MG63 (cell line): ENCODE results near the gene TMEM89. TPM values are rescaled to one million over a fixed set of nuclear protein-coding genes. Genes with fewer than 3 reads are reported as not detected.

ENCODE experiments used
- DNase-seq: peaks from one replicate; pipeline ENCODE4 v3.0.0-alpha.2; 2020
- H3K27me3 ChIP-seq: fragments of 250-450 bp; sonication (Bioruptor Pico); 2 replicates; pipeline ENCODE4 v1.5.1; 2020; ENCODE audit warnings: mild to moderate bottlenecking, moderate library complexity
- H3K36me3 ChIP-seq: fragments of 250-450 bp; sonication (Bioruptor Pico); 2 replicates; pipeline ENCODE4 v1.5.1; 2020; ENCODE audit warnings: mild to moderate bottlenecking, moderate library complexity
- H3K4me3 ChIP-seq: fragments of 250-450 bp; sonication (Bioruptor Pico); 2 replicates; pipeline ENCODE4 v1.5.1; 2020; ENCODE audit warnings: mild to moderate bottlenecking, moderate library complexity
- H3K9me3 ChIP-seq: fragments of 250-450 bp; sonication (Bioruptor Pico); 2 replicates; pipeline ENCODE4 v1.5.1; 2020; ENCODE audit warnings: mild to moderate bottlenecking, moderate library complexity
- total RNA-seq: library from RNA; depleted of rRNA; stranded (reverse); fragments of >200 nt; shearing (Covaris generic); gene quantifications from 2 replicates; pipeline ENCODE4 v1.2.3, GENCODE V29; 2014; ENCODE audit warnings: low replicate concordance

TMEM89 gene
- total RNA-seq, 1 experiment from 2014 or later = not detected

GRCh38 chr3:48650723-48651122 is 29.2 kb upstream of the TMEM89 start:
- H3K9me3 ChIP-seq = no peaks in the 10 kb centered on the region
- no peak for DNase-seq
- H3K36me3 ChIP-seq = no peaks in the 10 kb centered on the region
- H3K27me3 ChIP-seq = no peaks in the 10 kb centered on the region
- no peak overlapping the region for H3K4me3 ChIP-seq

- Histone ChIP-seq H3K36me3 (no peaks in the 10 kb centered on the region), H3K9me3 (no peaks in the 10 kb centered on the region), H3K27me3 (no peaks in the 10 kb centered on the region), H3K4me3 (no peak overlapping the region)
- no peak for DNase-seq
Measured at GRCh38 chr3:48648188-48648850, 26.8 kb upstream of the TMEM89 start.

GRCh38 chr3:48647714-48648113 is 26.1 kb upstream of the TMEM89 start:
- no peaks in the 10 kb centered on the region for H3K27me3 ChIP-seq
- no peaks in the 10 kb centered on the region for H3K36me3 ChIP-seq
- H3K4me3 ChIP-seq = no peak overlapping the region
- no peaks in the 10 kb centered on the region for H3K9me3 ChIP-seq
- DNase-seq = no peak

- H3K36me3 ChIP-seq = no peaks in the 10 kb centered on the region
- no peak for DNase-seq
- no peak overlapping the region for H3K4me3 ChIP-seq
Measured at GRCh38 chr3:48644898-48645760, 23.6 kb upstream of the TMEM89 start.

GRCh38 chr3:48642605-48643004 is 21.0 kb upstream of the TMEM89 start:
- H3K4me3 ChIP-seq = no peak overlapping the region
- no peaks in the 10 kb centered on the region for H3K9me3 ChIP-seq
- no peaks in the 10 kb centered on the region for H3K36me3 ChIP-seq
- no peaks in the 10 kb centered on the region for H3K27me3 ChIP-seq
- DNase-seq = no peak

More at GRCh38 chr3:48644898-48645760, 23.6 kb upstream of the TMEM89 start:
- Histone ChIP-seq H3K27me3 (no peaks in the 10 kb centered on the region), H3K9me3 (no peaks in the 10 kb centered on the region)

- Histone ChIP-seq H3K9me3 (no peaks in the 10 kb centered on the region), H3K4me3 (no peak overlapping the region), H3K36me3 (no peaks in the 10 kb centered on the region), H3K27me3 (no peaks in the 10 kb centered on the region)
- DNase-seq = no peak
Measured at GRCh38 chr3:48641396-48641795, 19.8 kb upstream of the TMEM89 start.

GRCh38 chr3:48639944-48640606 is 18.5 kb upstream of the TMEM89 start:
- Histone ChIP-seq H3K9me3 (no peaks in the 10 kb centered on the region), H3K27me3 (no peaks in the 10 kb centered on the region), H3K36me3 (no peaks in the 10 kb centered on the region), H3K4me3 (no peak overlapping the region)
- DNase-seq = no peak

- no peaks in the 10 kb centered on the region for H3K9me3 ChIP-seq
- DNase-seq = no peak
Measured at GRCh38 chr3:48637305-48637704, 15.7 kb upstream of the TMEM89 start.

GRCh38 chr3:48636149-48636655 is 14.6 kb upstream of the TMEM89 start:
- peak overlapping the region; percentile 68 for H3K4me3 ChIP-seq
- no peaks in the 10 kb centered on the region for H3K36me3 ChIP-seq
- no peaks in the 10 kb centered on the region for H3K9me3 ChIP-seq
- no peak for DNase-seq
- no peaks in the 10 kb centered on the region for H3K27me3 ChIP-seq

More at GRCh38 chr3:48637305-48637704, 15.7 kb upstream of the TMEM89 start:
- Histone ChIP-seq H3K36me3 (no peaks in the 10 kb centered on the region), H3K27me3 (no peaks in the 10 kb centered on the region), H3K4me3 (no peak overlapping the region)

- Histone ChIP-seq H3K27me3 (no peaks in the 10 kb centered on the region), H3K9me3 (no peaks in the 10 kb centered on the region), H3K36me3 (no peaks in the 10 kb centered on the region), H3K4me3 (peak within 1 kb of the TSS; percentile 68)
- peak; percentile 95 for DNase-seq
Measured at GRCh38 chr3:48635222-48636021, 13.9 kb upstream of the TMEM89 start, which contains the start of gene SLC26A6. SLC26A6 (minus strand) TSS chr3:48635461; CDS start chr3:48635393, 68 bp downstream.

GRCh38 chr3:48634661-48635221 is 13.2 kb upstream of the TMEM89 start:
- H3K36me3 ChIP-seq = no peaks in the 10 kb centered on the region
- no peaks in the 10 kb centered on the region for H3K9me3 ChIP-seq
- H3K27me3 ChIP-seq = no peaks in the 10 kb centered on the region
- peak; percentile 51 for DNase-seq
- peak overlapping the region; percentile 68 for H3K4me3 ChIP-seq

- no peaks in the 10 kb centered on the region for H3K9me3 ChIP-seq
- no peaks in the 10 kb centered on the region for H3K36me3 ChIP-seq
- H3K4me3 ChIP-seq = no peak overlapping the region
- no peak for DNase-seq
- H3K27me3 ChIP-seq = no peaks in the 10 kb centered on the region
Measured at GRCh38 chr3:48633743-48634142, 12.2 kb upstream of the TMEM89 start.

- no peak overlapping the region for H3K4me3 ChIP-seq
- no peaks in the 10 kb centered on the region for H3K9me3 ChIP-seq
- H3K27me3 ChIP-seq = no peaks in the 10 kb centered on the region
- H3K36me3 ChIP-seq = no peaks in the 10 kb centered on the region
- DNase-seq = no peak
Measured at GRCh38 chr3:48633256-48633655, 11.7 kb upstream of the TMEM89 start.

GRCh38 chr3:48631516-48632448 is 10.2 kb upstream of the TMEM89 start:
- Histone ChIP-seq H3K9me3 (no peaks in the 10 kb centered on the region), H3K27me3 (no peaks in the 10 kb centered on the region), H3K4me3 (no peak overlapping the region), H3K36me3 (no peaks in the 10 kb centered on the region)
- DNase-seq = no peak

GRCh38 chr3:48630833-48631232 is 9.3 kb upstream of the TMEM89 start:
- no peaks in the 10 kb centered on the region for H3K27me3 ChIP-seq
- DNase-seq = no peak
- H3K36me3 ChIP-seq = no peaks in the 10 kb centered on the region
- no peak overlapping the region for H3K4me3 ChIP-seq
- H3K9me3 ChIP-seq = no peaks in the 10 kb centered on the region
